K562 (cell line): Measurements from ENCODE around the gene BET1L. TPM values are rescaled to one million over a fixed set of nuclear protein-coding genes. Genes with fewer than 3 reads are reported as not detected.
A peak's percentile ranks its signal among the peaks of the same experiment; 100 is the strongest.

Experiments
- ARID3A ChIP-seq: IDR thresholded peaks from 2 replicates; pipeline ENCODE4 v1.6.1; 2012; ENCODE audit warnings: low read depth, low read length, improper control_type of control experiment, borderline replicate concordance
- BCLAF1 ChIP-seq, 2 experiments: fragments of 450-650 bp in 1 of 2; IDR thresholded peaks; 2 replicates each; pipeline ENCODE4 v1.6.1; 2011 to 2017; ENCODE audit warnings: low read depth in 2 of 2, antibody characterized with exemption in 1 of 2, borderline replicate concordance in 1 of 2, low read length in 1 of 2, mild to moderate bottlenecking in 1 of 2, mixed read lengths in 1 of 2; ENCODE audit not compliant: control insufficient read depth in 1 of 2
- BRF2 ChIP-seq: IDR thresholded peaks from 3 replicates; pipeline ENCODE4 v1.6.1; 2011; ENCODE audit warnings: borderline replicate concordance, mild to moderate bottlenecking; ENCODE audit not compliant: insufficient read length, insufficient read depth
- C11orf30 ChIP-seq: fragments of 450-650 bp; IDR thresholded peaks from 2 replicates; pipeline ENCODE4 v1.6.1; 2016; ENCODE audit warnings: low read depth, mild to moderate bottlenecking
- CAMTA2 ChIP-seq: fragments of 250-450 bp; sonication (Bioruptor Pico); conservative IDR thresholded peaks from 2 replicates; pipeline ENCODE4 v1.5.1; 2022
- EGR1 ChIP-seq: fragments of 450-650 bp; conservative IDR thresholded peaks from 2 replicates; pipeline ENCODE4 v1.6.1; 2017; ENCODE audit warnings: mild to moderate bottlenecking
- FIP1L1 ChIP-seq: fragments of 200-400 bp; formaldehyde crosslinking; IDR thresholded peaks from 2 replicates; pipeline ENCODE4 v1.6.1; 2018; ENCODE audit warnings: mild to moderate bottlenecking, low read depth, low read length; ENCODE audit not compliant: poor library complexity, severe bottlenecking
- MBD1 ChIP-seq: fragments of 250-450 bp; sonication (Bioruptor Pico); IDR thresholded peaks from 2 replicates; pipeline ENCODE4 v1.8.0; 2022; ENCODE audit warnings: inconsistent platforms
- PHB ChIP-seq: fragments of 250-450 bp; sonication (Bioruptor Pico); IDR thresholded peaks from 2 replicates; pipeline ENCODE4 v1.5.0; 2021
- SMAD2 ChIP-seq: fragments of 150-350 bp; IDR thresholded peaks from 2 replicates; pipeline ENCODE4 v1.6.1; 2014; ENCODE audit warnings: low read depth, mild to moderate bottlenecking, low read length
- TARDBP ChIP-seq: fragments of 450-650 bp; IDR thresholded peaks from 2 replicates; pipeline ENCODE4 v1.6.1; 2016
- TFAM ChIP-seq: fragments of 250-450 bp; sonication (Bioruptor Pico); conservative IDR thresholded peaks from 2 replicates; pipeline ENCODE4 v1.5.0; 2021; ENCODE audit warnings: mild to moderate bottlenecking, moderate library complexity
- THRB ChIP-seq: fragments of 450-650 bp; formaldehyde crosslinking; conservative IDR thresholded peaks from 2 replicates; pipeline ENCODE4 v1.4.0; 2022; ENCODE audit warnings: mild to moderate bottlenecking, missing genetic modification characterization
- XRCC5 ChIP-seq: fragments of 200-400 bp; formaldehyde crosslinking; IDR thresholded peaks from 2 replicates; pipeline ENCODE4 v1.6.1; 2017; ENCODE audit warnings: low read depth, mild to moderate bottlenecking, low read length
- ZBED1 ChIP-seq: IDR thresholded peaks from 2 replicates; pipeline ENCODE4 v1.6.1; 2014
- ZNF384 ChIP-seq: IDR thresholded peaks from 2 replicates; pipeline ENCODE4 v1.6.1; 2012; ENCODE audit warnings: low read depth, low read length, improper control_type of control experiment
- ZNF583 ChIP-seq: fragments of 250-450 bp; sonication (Bioruptor Pico); IDR thresholded peaks from 2 replicates; pipeline ENCODE4 v1.4.0; 2020
- ZNF644 ChIP-seq: fragments of 200-800 bp; sonication (Bioruptor generic); IDR thresholded peaks from 2 replicates; pipeline ENCODE4 v1.6.1; 2016; ENCODE audit warnings: low read depth, missing genetic modification characterization, missing compliant biosample characterization
- polyA plus RNA-seq, 8 experiments: library from polyadenylated mRNA; depleted of rRNA in 4 of 8; stranded (reverse) in 5 of 8; unstranded in 3 of 8; fragments of >200 nt; fragmentation: Nextera tagmentation in 2 of 8; fragmentation: Illumina TruSeq in 1 of 8; extraction: Ambion mirVana in 2 of 8; extraction: Trizol in 1 of 8; gene quantifications; 2 replicates each; pipeline versions ENCODE4 v1.2.1 to v1.2.3, GENCODE V29; 2011 to 2014; ENCODE audit warnings: inconsistent platforms in 1 of 8, missing spikeins in 1 of 8
- total RNA-seq, 7 experiments: library from RNA; depleted of rRNA in 6 of 7; stranded (reverse); fragments of >200 nt in 6 of 7; fragmentation: Illumina TruSeq in 2 of 7; extraction: Trizol in 2 of 7; gene quantifications; 2 replicates each; pipeline versions ENCODE4 v1.2.1 to v1.2.3, GENCODE V29; 2011 to 2021; ENCODE audit warnings: low replicate concordance in 1 of 7

The BET1L gene
- total and polyA plus RNA-seq, 9 of the 15 experiments (the other 6 are each of a cell fraction or from before 2014, with no cell fraction given), result 9.9 to 69.1 (median 19.9) TPM

GRCh38 chr11:207208-207862, at the start of gene BET1L, which contains the start of gene RIC8A (continued):
- TF ChIP-seq BCLAF1 (IDR thresholded peaks at IDR 0.05; ENCODE audit: borderline replicate concordance in 1 of 2, control insufficient read depth in 1 of 2, low read depth in 2 of 2, low read length in 1 of 2) (peak in 1 of 2 experiments; percentile 89; a peak in 2 of 4 replicates), MBD1 (CRISPR knock-in tag) (no peak), PHB (CRISPR knock-in tag) (no peak; the same call in 1 of the 2 replicates), BRF2 (no peak), C11orf30 (peak; percentile 67), ZNF384 (no peak), CAMTA2 (CRISPR knock-in tag) (no peak), THRB (no peak), EGR1 (peak; percentile 65), TFAM (no peak), XRCC5 (peak; percentile 75; the same call in 1 of the 2 replicates), ARID3A (no peak), ZNF644 (tag) (no peak), FIP1L1 (peak; percentile 80), ZNF583 (CRISPR knock-in tag) (no peak), SMAD2 (no peak), ZBED1 (peak; percentile 59; the same call in 1 of the 2 replicates), TARDBP (no peak)
